Immature natural killer cell (primary cell): Measurements from ENCODE around the gene CACNG7. TPM values are rescaled to one million over a fixed set of nuclear protein-coding genes. Genes with fewer than 3 reads are reported as not detected.

Source experiments
- DNase-seq, 3 donors: peaks; one replicate each; pipeline ENCODE4 v3.0.0; 2022; ENCODE audit warnings: mixed read lengths in 1 of 3
- H3K27ac Mint-ChIP-seq, 6 donors: one replicate each; pipeline ENCODE4 v1.8.0; 2020; ENCODE audit warnings: mixed read lengths in 6 of 6, mild to moderate bottlenecking in 5 of 6, inconsistent platforms in 4 of 6, moderate library complexity in 3 of 6
- H3K27me3 Mint-ChIP-seq, 3 donors: one replicate each; pipeline ENCODE4 v1.8.0; 2020 to 2021; ENCODE audit warnings: low read depth in 3 of 3, mild to moderate bottlenecking in 3 of 3, mixed read lengths in 3 of 3, moderate library complexity in 3 of 3, inconsistent platforms in 1 of 3
- H3K36me3 Mint-ChIP-seq, 3 donors: one replicate each; pipeline ENCODE4 v1.8.0; 2020; ENCODE audit warnings: mixed read lengths in 3 of 3, inconsistent platforms in 2 of 3, mild to moderate bottlenecking in 2 of 3
- H3K4me1 Mint-ChIP-seq, 2 donors: one replicate each; pipeline ENCODE4 v1.8.0; 2020; ENCODE audit warnings: inconsistent platforms in 2 of 2, mild to moderate bottlenecking in 2 of 2, mixed read lengths in 2 of 2, moderate library complexity in 1 of 2
- H3K4me3 Mint-ChIP-seq, 5 donors: one replicate each; pipeline ENCODE4 v1.8.0; 2020; ENCODE audit warnings: mild to moderate bottlenecking in 5 of 5, mixed read lengths in 5 of 5, inconsistent platforms in 3 of 5, moderate library complexity in 3 of 5
- H3K9me3 Mint-ChIP-seq, 6 donors: one replicate each; pipeline ENCODE4 v1.8.0; 2020; ENCODE audit warnings: mild to moderate bottlenecking in 6 of 6, mixed read lengths in 6 of 6, inconsistent platforms in 4 of 6, moderate library complexity in 3 of 6
- polyA plus RNA-seq, 3 donors: library from polyadenylated mRNA; unstranded; fragments of 300-500 nt; fragmentation: Illumina TruSeq; gene quantifications; one replicate each; pipeline ENCODE4 v1.2.3, GENCODE V29; 2021

The CACNG7 gene
- polyA plus RNA-seq, 3 donors from 2014 or later, result not detected

- peak overlapping the region; percentile 17 to 68 (median 68) for H3K4me3 Mint-ChIP-seq
- H3K4me1 Mint-ChIP-seq, result peaks cover 32 to 34% of the 10 kb centered on the region in 2 donors
- H3K36me3 Mint-ChIP-seq, result peaks cover 7 to 8% (median 7%) of the 10 kb centered on the region in 3 donors
- H3K9me3 Mint-ChIP-seq, result peaks cover 0 to 22% (median 4%) of the 10 kb centered on the region in 6 donors
- peaks cover 11 to 32% (median 22%) of the 10 kb centered on the region in 3 donors for H3K27me3 Mint-ChIP-seq
- DNase-seq, result no peak
- no peak overlapping the region for H3K27ac Mint-ChIP-seq
Observed at GRCh38 chr19:53978975-53979801, 70.1 kb downstream of the CACNG7 start.

DNA sequence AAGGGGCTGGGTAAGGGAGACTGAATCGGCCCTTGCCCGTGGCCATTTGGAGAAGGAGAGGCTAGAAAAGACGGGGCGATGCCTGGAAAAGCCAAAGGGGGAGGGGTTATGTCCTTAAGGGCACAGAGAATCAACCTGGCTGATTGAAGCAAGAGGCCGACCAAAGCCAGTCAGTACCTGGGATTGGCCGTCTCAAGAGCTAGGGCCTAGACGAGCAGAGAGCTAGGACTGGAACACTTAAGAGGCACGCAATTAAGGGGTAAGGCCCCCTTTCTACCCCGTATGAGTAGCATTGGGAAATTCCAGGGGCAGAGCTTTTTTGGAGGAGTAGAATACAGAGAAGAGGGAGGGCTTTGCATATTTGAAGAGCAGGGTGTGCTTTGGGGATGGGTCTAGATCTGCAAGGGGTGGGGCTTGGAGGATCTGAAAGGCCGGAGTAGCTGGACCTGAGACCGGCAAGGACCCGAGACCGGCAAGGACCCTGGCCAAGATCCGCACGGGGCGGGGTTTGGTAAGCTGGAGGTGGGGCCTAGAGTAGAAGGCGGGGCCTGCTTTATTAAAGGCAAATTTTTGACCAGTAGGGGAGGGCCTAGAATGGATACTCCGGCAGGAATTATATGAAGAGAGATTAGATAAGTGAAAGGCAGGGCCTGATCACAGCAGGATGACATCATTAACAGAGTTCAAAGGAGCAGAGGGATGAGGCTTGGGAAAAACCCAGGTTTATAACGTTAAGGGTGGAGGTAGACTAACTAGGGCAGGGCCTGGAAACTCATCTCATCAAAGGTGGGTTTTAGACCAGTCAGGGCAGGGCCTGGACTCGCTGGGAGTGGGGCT is 71.7 kb downstream of the CACNG7 start:
- H3K27ac Mint-ChIP-seq, result peak overlapping the region in 1 of 6 donors; percentile 34
- H3K4me3 Mint-ChIP-seq, result peak overlapping the region; percentile 23 to 73 (median 58)
- H3K36me3 Mint-ChIP-seq, result peaks cover 7 to 8% (median 7%) of the 10 kb centered on the region in 3 donors
- peaks cover 0 to 22% (median 4%) of the 10 kb centered on the region in 6 donors for H3K9me3 Mint-ChIP-seq
- H3K27me3 Mint-ChIP-seq, result peaks cover 11 to 30% (median 22%) of the 10 kb centered on the region in 3 donors
- DNase-seq, result no peak
- peaks cover 32 to 34% of the 10 kb centered on the region in 2 donors for H3K4me1 Mint-ChIP-seq

DNA sequence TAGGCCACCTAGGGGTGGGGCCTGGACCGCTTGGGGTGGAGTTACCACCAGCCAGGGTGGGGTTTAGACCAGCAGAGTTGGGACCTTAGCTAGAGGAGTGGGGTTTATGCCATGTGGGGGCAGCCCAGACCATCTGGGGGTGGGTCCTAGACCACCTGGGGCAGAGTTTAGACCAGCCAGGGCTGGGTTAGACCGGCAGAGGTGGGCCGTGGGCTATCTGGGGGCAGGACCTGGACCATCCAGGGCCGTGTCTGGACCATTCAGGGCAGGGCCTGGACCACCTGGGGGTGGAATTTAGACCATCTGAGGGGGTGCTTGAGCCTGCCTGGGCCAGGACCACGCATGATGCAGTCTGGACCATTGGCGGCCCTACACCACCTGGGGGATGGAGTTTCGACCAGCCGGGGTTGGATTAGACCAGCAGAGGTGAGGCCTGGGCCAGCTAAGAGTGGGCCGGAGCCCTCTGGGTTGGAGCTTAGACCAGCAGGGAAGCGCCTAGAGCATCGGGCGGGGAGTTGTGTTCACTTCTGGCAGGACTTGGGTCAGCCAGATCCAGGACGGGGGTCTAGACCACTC is 72.4 kb downstream of the CACNG7 start:
- Mint-ChIP-seq H3K27ac (no peak overlapping the region), H3K27me3 (peaks cover 11 to 23% (median 22%) of the 10 kb centered on the region in 3 donors), H3K9me3 (peaks cover 0 to 22% (median 4%) of the 10 kb centered on the region in 6 donors)

DNA sequence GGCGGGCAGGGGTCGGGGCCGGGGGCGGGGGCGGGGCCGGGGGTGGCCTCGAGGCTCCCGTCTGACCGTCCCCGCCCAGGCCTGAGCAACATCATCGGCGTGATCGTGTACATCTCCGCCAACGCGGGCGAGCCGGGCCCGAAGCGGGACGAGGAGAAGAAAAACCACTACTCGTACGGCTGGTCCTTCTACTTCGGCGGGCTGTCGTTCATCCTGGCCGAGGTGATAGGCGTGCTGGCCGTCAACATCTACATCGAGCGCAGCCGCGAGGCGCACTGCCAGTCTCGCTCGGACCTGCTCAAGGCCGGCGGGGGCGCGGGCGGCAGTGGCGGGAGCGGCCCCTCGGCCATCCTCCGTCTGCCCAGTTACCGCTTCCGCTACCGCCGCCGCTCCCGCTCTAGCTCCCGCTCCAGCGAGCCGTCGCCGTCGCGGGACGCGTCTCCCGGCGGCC is 72.9 kb downstream of the CACNG7 start:
- Mint-ChIP-seq H3K27me3 (peaks cover 11 to 23% (median 22%) of the 10 kb centered on the region in 3 donors), H3K27ac (no peak overlapping the region), H3K4me3 (peak overlapping the region in 1 of 5 donors; percentile 21), H3K36me3 (peaks cover 7 to 8% (median 7%) of the 10 kb centered on the region in 3 donors), H3K4me1 (peaks cover 32 to 34% of the 10 kb centered on the region in 2 donors), H3K9me3 (peaks cover 0 to 22% (median 4%) of the 10 kb centered on the region in 6 donors)
- no peak for DNase-seq

More for the DNA sequence above, 72.4 kb downstream of the CACNG7 start:
- H3K36me3 Mint-ChIP-seq, result peaks cover 7 to 8% (median 7%) of the 10 kb centered on the region in 3 donors
- H3K4me3 Mint-ChIP-seq, result peak overlapping the region; percentile 27 to 73 (median 67)
- no peak for DNase-seq
- H3K4me1 Mint-ChIP-seq, result peaks cover 32 to 34% of the 10 kb centered on the region in 2 donors

DNA sequence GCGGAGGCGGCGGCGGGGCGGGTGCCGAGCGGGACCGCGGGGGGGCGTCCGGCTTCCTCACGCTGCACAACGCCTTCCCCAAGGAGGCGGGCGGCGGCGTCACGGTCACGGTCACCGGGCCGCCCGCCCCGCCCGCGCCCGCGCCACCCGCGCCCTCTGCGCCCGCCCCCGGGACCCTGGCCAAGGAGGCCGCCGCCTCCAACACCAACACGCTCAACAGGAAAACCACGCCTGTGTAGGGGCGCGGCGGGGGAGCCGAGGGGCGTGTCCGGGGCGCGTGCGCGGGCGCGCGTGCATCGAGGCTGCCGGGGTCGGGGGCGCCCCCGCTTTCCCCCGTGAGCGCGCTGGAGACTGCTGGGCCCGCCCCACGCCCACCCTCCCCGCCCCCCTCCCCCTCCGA is 73.5 kb downstream of the CACNG7 start:
- Mint-ChIP-seq H3K9me3 (peaks cover 0 to 19% (median 4%) of the 10 kb centered on the region in 6 donors), H3K27me3 (peaks cover 8 to 20% (median 19%) of the 10 kb centered on the region in 3 donors), H3K4me3 (no peak overlapping the region), H3K4me1 (peaks cover 28 to 32% of the 10 kb centered on the region in 2 donors), H3K27ac (no peak overlapping the region), H3K36me3 (peaks cover 5 to 8% (median 7%) of the 10 kb centered on the region in 3 donors)
- peak in 1 of 3 donors; percentile 4 for DNase-seq

DNA sequence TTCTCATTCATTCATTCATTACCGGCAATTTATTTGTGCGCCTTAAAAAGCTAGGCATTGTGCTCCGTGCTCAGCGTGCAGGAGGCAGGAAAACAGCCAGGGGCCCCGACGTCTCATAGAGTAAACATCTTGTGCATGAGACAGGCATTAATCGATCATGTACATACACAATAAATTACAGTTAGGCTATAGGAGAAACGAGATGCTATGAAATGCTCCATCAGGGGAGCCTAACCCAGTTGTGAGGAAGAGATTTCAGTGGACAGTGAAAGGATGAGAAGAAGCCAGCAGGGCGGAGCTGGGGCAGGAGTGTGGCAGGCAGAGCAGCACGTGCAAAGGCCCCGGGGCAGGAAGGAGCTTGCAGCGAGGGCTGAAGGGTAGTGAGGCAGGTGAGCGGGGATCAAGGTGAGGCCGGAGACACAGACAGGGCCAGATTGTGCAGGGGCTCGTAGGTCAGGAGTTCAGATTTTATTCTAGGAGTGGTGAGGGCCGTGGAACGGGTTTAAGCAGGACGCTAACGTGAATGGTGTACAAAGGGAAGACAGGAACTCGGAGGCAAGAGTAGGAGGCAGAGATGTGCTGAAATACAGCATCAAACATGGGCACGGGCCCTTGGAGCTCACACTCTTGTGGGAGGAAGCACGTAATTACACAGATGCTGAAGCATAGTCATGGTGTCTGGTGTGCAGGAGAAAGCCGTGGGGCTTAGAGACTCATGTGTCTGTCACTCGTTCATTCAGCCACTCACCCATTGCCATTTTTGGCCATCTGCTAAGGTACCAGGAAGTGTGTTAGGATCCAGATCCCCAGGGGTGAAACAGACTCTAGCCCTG is 74.6 kb downstream of the CACNG7 start:
- DNase-seq, result no peak
- Mint-ChIP-seq H3K4me3 (no peak overlapping the region), H3K27me3 (peaks cover 3 to 20% (median 18%) of the 10 kb centered on the region in 3 donors), H3K36me3 (peaks cover 4 to 8% (median 7%) of the 10 kb centered on the region in 3 donors), H3K9me3 (peaks cover 0 to 15% (median 2%) of the 10 kb centered on the region in 6 donors), H3K4me1 (peaks cover 23 to 25% of the 10 kb centered on the region in 2 donors), H3K27ac (no peak overlapping the region)

GRCh38 chr19:53985863-53986262 is 76.8 kb downstream of the CACNG7 start:
- DNase-seq, result no peak
- Mint-ChIP-seq H3K36me3 (no peaks in the 10 kb centered on the region), H3K27me3 (peaks cover 3 to 14% (median 8%) of the 10 kb centered on the region in 3 donors), H3K27ac (no peak overlapping the region), H3K4me1 (peaks cover 5 to 7% of the 10 kb centered on the region in 2 donors), H3K9me3 (peaks cover 0 to 4% (median under 1%) of the 10 kb centered on the region in 6 donors), H3K4me3 (no peak overlapping the region)

- DNase-seq, result no peak
- Mint-ChIP-seq H3K36me3 (no peaks in the 10 kb centered on the region), H3K27ac (no peak overlapping the region), H3K9me3 (peaks cover 0 to 2% (median 0%) of the 10 kb centered on the region in 6 donors), H3K4me3 (no peak overlapping the region), H3K4me1 (peaks cover 0 to 5% of the 10 kb centered on the region in 2 donors), H3K27me3 (peaks cover under 1 to 15% (median 12%) of the 10 kb centered on the region in 3 donors)
Observed at GRCh38 chr19:53988981-53989380, 79.9 kb downstream of the CACNG7 start.

- no peak for DNase-seq
- peaks cover 0 to 5% of the 10 kb centered on the region in 2 donors for H3K4me1 Mint-ChIP-seq
- H3K27me3 Mint-ChIP-seq, result peaks cover 2 to 18% (median 17%) of the 10 kb centered on the region in 3 donors
- H3K36me3 Mint-ChIP-seq, result no peaks in the 10 kb centered on the region
- H3K4me3 Mint-ChIP-seq, result no peak overlapping the region
- H3K9me3 Mint-ChIP-seq, result peaks cover 0 to 2% (median 0%) of the 10 kb centered on the region in 6 donors
- no peak overlapping the region for H3K27ac Mint-ChIP-seq
Observed at GRCh38 chr19:53989600-53990533, 80.8 kb downstream of the CACNG7 start.

DNA sequence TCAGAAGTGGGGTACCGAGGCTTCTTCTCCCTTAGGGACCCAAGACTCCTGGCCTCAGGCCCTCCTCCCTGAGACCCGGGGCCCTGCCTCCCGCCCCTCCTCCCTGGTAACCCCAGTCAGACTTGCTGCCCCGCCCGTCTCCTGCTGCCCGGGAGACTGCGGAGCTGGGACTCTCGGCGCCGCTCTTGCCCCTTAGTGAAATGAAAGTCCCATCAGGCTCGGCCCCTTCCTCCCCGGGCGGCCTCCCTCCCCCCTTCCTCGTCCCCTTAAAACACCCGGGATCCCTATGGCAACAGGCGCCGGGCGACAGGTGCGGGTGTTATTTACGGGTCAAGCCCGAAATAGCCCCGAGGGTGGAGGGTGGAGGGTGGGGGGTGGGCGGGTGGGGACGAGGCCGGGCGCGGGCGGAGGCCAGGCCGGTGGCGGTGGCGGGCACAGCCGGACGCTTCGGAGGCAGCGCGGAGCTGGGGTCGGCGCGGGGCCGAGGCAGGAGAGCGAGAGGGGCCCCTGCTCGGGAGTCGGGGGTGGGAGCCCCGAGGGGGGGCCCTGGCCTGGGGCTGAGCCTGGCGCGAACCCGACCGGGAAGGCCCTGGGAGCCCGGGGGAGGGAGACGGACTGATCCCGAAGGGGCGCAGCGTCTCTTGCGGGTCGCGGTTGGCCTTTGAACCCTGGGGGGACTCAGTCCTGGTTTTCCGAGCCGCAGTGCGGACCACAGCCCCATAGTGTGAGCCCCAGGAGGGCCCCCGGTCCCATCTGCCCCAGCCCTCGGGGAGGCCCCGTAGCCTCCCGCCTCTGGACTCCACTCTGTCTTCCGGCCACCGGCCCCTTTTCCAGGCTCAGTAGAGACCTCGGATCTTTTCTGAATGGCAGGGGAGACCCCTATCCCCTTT is 82.4 kb downstream of the CACNG7 start, which contains the start of gene CACNG6:
Gene CACNG6 (plus strand): TSS at position 414 of the 890 bp plus-strand sequence. CDS start 1,241 bp downstream, outside the sequence.
- H3K27ac Mint-ChIP-seq, result no peak within 1 kb of the TSS
- peaks cover 2 to 27% (median 20%) of the 10 kb centered on the region in 3 donors for H3K27me3 Mint-ChIP-seq
- no peaks in the 10 kb centered on the region for H3K36me3 Mint-ChIP-seq
- DNase-seq, result no peak
- H3K4me3 Mint-ChIP-seq, result peak within 1 kb of the TSS in 4 of 5 donors; percentile 10 to 47 (median 19)
- peaks cover 0 to 2% (median 0%) of the 10 kb centered on the region in 6 donors for H3K9me3 Mint-ChIP-seq
- H3K4me1 Mint-ChIP-seq, result peaks cover 0 to 5% of the 10 kb centered on the region in 2 donors

- H3K9me3 Mint-ChIP-seq, result peaks cover 0 to 2% (median 0%) of the 10 kb centered on the region in 6 donors
- H3K36me3 Mint-ChIP-seq, result no peaks in the 10 kb centered on the region
- H3K27ac Mint-ChIP-seq, result no peak overlapping the region
- peaks cover 0 to 5% of the 10 kb centered on the region in 2 donors for H3K4me1 Mint-ChIP-seq
- DNase-seq, result no peak
- H3K4me3 Mint-ChIP-seq, result peak overlapping the region in 4 of 5 donors; percentile 10 to 47 (median 19)
- H3K27me3 Mint-ChIP-seq, result peaks cover 2 to 28% (median 20%) of the 10 kb centered on the region in 3 donors
Observed at GRCh38 chr19:53992211-53992610, 83.1 kb downstream of the CACNG7 start.
